ENCODE measurements around the gene SSBP2. TPM values are rescaled to one million over a fixed set of nuclear protein-coding genes. Genes with fewer than 3 reads are reported as not detected.
A peak's percentile ranks its signal among the peaks of the same experiment; 100 is the strongest.

The SSBP2 gene
- total RNA-seq, 1 donor from 2014 or later = 47.9 TPM

DNA sequence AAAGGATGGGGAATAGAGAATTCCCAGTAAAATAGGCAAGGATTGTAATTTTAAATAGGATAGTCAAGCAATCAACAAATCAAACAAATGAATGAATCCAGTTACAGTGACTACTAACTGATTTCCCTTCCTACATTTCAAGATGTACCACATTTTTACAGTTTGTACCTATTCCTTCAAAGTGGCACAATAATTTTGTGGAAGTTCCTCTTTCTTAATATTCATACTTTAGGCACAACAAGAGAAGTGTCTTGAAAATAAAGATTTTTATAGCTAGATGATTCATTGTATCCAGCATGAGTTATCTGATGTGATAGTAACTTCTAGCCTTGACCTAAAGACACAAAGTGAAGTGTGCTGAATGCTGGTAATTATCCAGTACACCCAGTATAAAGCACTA, 234.8 kb downstream of the SSBP2 start:
- Mint-ChIP-seq H3K4me1 (ENCODE audit: low read depth) (no peaks in the 10 kb centered on the region), H3K36me3 (ENCODE audit: low read depth) (no peaks in the 10 kb centered on the region), H3K9me3 (ENCODE audit: low read depth) (no peaks in the 10 kb centered on the region), H3K27ac (ENCODE audit: unreplicated experiment) (no peak overlapping the region), H3K4me3 (ENCODE audit: unreplicated experiment) (no peak overlapping the region), H3K27me3 (ENCODE audit: low read depth) (no peaks in the 10 kb centered on the region)
- TF ChIP-seq, protein P1, sequence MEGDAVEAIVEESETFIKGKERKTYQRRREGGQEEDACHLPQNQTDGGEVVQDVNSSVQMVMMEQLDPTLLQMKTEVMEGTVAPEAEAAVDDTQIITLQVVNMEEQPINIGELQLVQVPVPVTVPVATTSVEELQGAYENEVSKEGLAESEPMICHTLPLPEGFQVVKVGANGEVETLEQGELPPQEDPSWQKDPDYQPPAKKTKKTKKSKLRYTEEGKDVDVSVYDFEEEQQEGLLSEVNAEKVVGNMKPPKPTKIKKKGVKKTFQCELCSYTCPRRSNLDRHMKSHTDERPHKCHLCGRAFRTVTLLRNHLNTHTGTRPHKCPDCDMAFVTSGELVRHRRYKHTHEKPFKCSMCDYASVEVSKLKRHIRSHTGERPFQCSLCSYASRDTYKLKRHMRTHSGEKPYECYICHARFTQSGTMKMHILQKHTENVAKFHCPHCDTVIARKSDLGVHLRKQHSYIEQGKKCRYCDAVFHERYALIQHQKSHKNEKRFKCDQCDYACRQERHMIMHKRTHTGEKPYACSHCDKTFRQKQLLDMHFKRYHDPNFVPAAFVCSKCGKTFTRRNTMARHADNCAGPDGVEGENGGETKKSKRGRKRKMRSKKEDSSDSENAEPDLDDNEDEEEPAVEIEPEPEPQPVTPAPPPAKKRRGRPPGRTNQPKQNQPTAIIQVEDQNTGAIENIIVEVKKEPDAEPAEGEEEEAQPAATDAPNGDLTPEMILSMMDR (IDR thresholded peaks at IDR 0.05) = no peak
- DNase-seq (ENCODE audit: low spot score) = no peak

DNA sequence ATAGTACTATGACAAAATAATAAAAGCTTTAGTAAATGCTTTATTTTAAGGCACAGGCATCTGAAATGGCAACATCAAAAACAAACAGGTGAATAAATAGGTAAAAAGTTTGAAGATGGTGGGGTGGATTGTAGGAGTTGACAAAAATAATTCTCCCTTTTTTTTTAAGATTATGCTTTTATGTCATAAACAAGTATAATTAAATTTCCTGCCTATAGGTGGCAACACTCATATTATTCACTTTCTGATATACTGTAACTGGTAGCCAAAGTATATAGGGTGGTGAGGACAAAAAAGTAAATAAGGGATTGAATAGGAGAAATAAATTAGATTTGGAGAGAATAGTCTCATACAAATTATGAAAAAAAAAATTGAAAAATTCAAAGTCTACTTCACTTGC, 236.9 kb downstream of the SSBP2 start:
- no peaks in the 10 kb centered on the region for H3K4me1 Mint-ChIP-seq (ENCODE audit: low read depth)
- TF ChIP-seq, protein P1 (IDR thresholded peaks at IDR 0.05) = peak; percentile 78
- no peak overlapping the region for H3K4me3 Mint-ChIP-seq (ENCODE audit: unreplicated experiment)
- no peaks in the 10 kb centered on the region for H3K36me3 Mint-ChIP-seq (ENCODE audit: low read depth)
- no peaks in the 10 kb centered on the region for H3K27me3 Mint-ChIP-seq (ENCODE audit: low read depth)
- no peak overlapping the region for H3K27ac Mint-ChIP-seq (ENCODE audit: unreplicated experiment)
- H3K9me3 Mint-ChIP-seq (ENCODE audit: low read depth) = no peaks in the 10 kb centered on the region
- no peak for DNase-seq (ENCODE audit: low spot score)

DNA sequence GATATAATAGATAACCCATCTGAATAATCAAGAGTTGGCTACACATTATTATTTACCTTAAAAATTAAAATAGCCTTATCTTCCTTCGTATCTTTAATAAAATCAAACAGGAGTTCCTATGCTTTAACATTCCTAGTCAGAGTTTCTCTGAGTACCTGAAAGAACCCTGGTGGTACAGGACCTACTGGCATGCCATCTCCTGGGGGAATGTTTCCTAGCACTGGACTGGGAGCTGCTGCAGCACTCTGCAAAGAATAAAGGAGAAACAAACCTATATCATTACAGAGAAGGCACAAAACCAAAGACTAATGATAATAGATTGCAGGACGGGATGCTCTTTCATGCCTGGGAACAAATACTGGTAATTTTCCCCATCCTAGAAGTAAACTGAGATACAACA, 237.4 kb downstream of the SSBP2 start:
- Mint-ChIP-seq H3K27me3 (ENCODE audit: low read depth) (no peaks in the 10 kb centered on the region), H3K36me3 (ENCODE audit: low read depth) (no peaks in the 10 kb centered on the region), H3K9me3 (ENCODE audit: low read depth) (no peaks in the 10 kb centered on the region), H3K4me1 (ENCODE audit: low read depth) (no peaks in the 10 kb centered on the region), H3K4me3 (ENCODE audit: unreplicated experiment) (no peak overlapping the region), H3K27ac (ENCODE audit: unreplicated experiment) (no peak overlapping the region)
- TF ChIP-seq, protein P1 (IDR thresholded peaks at IDR 0.05) = no peak
- DNase-seq (ENCODE audit: low spot score) = no peak

DNA sequence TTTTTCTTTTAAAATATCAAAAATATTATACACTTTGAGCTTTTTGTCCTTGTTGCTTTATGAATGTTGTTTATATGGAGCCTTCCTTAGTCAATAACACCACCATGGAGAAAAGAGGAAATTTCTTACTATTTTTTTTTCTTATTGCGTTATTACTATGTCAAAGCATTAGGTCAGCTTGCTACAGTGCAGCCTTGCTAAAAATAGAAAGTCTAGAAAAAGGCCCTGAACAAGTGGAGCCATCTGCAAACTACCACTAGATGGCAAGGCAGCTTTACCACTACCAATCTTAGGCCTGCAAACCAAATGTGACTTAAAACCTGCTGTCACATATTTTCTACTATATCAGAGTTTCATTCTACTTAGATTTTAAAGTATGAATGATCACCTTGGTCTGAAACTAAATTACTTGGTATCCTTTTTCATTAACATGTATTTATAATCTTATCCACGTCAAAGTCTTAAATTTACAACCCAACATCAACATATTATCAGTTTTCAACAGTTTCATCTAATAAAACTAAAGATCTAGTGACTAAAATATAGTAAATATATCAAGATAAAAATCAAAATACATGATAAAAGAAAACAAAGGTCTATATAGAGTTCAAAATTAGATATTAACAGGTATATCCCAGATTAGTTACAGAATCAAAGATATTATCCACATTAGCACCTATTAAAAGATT, 243.9 kb downstream of the SSBP2 start:
- TF ChIP-seq, protein P1 (IDR thresholded peaks at IDR 0.05) = peak; percentile 94
- no peak for DNase-seq (ENCODE audit: low spot score)
- Mint-ChIP-seq H3K36me3 (ENCODE audit: low read depth) (peaks cover 14% of the 10 kb centered on the region), H3K4me3 (ENCODE audit: unreplicated experiment) (no peak overlapping the region), H3K9me3 (ENCODE audit: low read depth) (peaks cover 8% of the 10 kb centered on the region), H3K27ac (ENCODE audit: unreplicated experiment) (peak overlapping the region; percentile 59), H3K4me1 (ENCODE audit: low read depth) (peaks cover 6% of the 10 kb centered on the region), H3K27me3 (ENCODE audit: low read depth) (no peaks in the 10 kb centered on the region)

DNA sequence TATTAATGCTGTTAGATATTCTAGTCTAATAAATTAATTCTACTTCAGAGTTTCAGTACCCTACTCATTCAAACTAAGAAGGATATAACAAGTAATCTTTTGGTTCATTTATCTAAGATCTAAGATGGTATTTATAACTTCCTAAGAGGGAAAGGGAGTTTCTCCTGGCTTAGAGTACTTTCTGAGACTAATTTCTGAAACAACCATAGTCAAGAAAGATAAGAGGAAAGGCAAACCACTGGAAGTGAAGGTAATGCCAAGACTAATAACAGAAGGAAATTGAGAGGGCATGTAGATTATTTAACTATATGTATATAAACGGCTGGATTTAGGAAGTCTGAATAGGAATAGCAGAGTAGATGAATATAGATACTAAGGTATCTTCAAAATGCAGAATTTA, 244.5 kb downstream of the SSBP2 start:
- Mint-ChIP-seq H3K4me3 (ENCODE audit: unreplicated experiment) (no peak overlapping the region), H3K27ac (ENCODE audit: unreplicated experiment) (peak overlapping the region; percentile 65), H3K9me3 (ENCODE audit: low read depth) (peaks cover 8% of the 10 kb centered on the region)

More for the DNA sequence above, 244.5 kb downstream of the SSBP2 start:
- H3K36me3 Mint-ChIP-seq (ENCODE audit: low read depth) = peaks cover 17% of the 10 kb centered on the region
- DNase-seq (ENCODE audit: low spot score) = no peak
- TF ChIP-seq, protein P1 (IDR thresholded peaks at IDR 0.05) = no peak
- peaks cover 6% of the 10 kb centered on the region for H3K4me1 Mint-ChIP-seq (ENCODE audit: low read depth)
- H3K27me3 Mint-ChIP-seq (ENCODE audit: low read depth) = no peaks in the 10 kb centered on the region

Data from chondrocyte (in vitro differentiated cells).